SU-DHL-6 (cell line): ENCODE measurements around the gene SH3PXD2A.

Source experiments
- H2AFZ ChIP-seq: fragments of 200-600 bp; sonication (generic); 2 replicates; pipeline ENCODE4 v1.6.1; 2014; ENCODE audit warnings: low read depth, mild to moderate bottlenecking, moderate library complexity, mixed read lengths, antibody characterized with exemption, low read length; ENCODE audit not compliant: severe bottlenecking
- H3F3A ChIP-seq: fragments of 200-600 bp; shearing (Covaris generic); 2 replicates; pipeline ENCODE4 v1.6.0; 2016; ENCODE audit warnings: antibody characterized with exemption, mild to moderate bottlenecking; ENCODE audit not compliant: insufficient read depth
- H3K27ac ChIP-seq: fragments of 200-600 bp; sonication (generic); 2 replicates; pipeline ENCODE4 v1.5.1; 2016; ENCODE audit warnings: low read depth, mild to moderate bottlenecking, low read length, moderate library complexity, mixed read lengths
- H3K27me3 ChIP-seq: fragments of 200-600 bp; sonication (generic), shearing (Covaris generic); 2 replicates; pipeline ENCODE4 v1.6.0; 2014; ENCODE audit warnings: mild to moderate bottlenecking, low read length
- H3K36me3 ChIP-seq: fragments of 200-600 bp; sonication (generic); 2 replicates; pipeline ENCODE4 v1.6.1; 2014; ENCODE audit warnings: mild to moderate bottlenecking, low read length, mixed read lengths
- H3K4me2 ChIP-seq: fragments of 300-600, 200-600 bp; shearing (Covaris generic), sonication (generic); 2 replicates; pipeline ENCODE4 v1.6.0; 2014; ENCODE audit warnings: low read length, low read depth, mild to moderate bottlenecking; ENCODE audit not compliant: poor library complexity, severe bottlenecking
- H3K4me3 ChIP-seq: fragments of 200-600 bp; sonication (generic); 2 replicates; pipeline ENCODE4 v1.5.1; 2014; ENCODE audit warnings: antibody characterized with exemption, low read length, mild to moderate bottlenecking, mixed read lengths; ENCODE audit not compliant: insufficient read depth, poor library complexity, severe bottlenecking
- H3K79me2 ChIP-seq: fragments of 200-600 bp; sonication (generic); 2 replicates; pipeline ENCODE4 v1.6.1; 2014; ENCODE audit warnings: mild to moderate bottlenecking, low read length, moderate library complexity; ENCODE audit not compliant: insufficient read depth
- H3K9ac ChIP-seq: fragments of 200-600 bp; sonication (generic); 2 replicates; pipeline ENCODE4 v1.7.0; 2014; ENCODE audit warnings: mild to moderate bottlenecking, low read length
- H3K9me2 ChIP-seq: fragments of 200-600 bp; sonication (generic); replicated peaks from 2 replicates; pipeline ENCODE4 v1.6.1; 2014; ENCODE audit warnings: low read length; ENCODE audit not compliant: insufficient read depth
- H3K9me3 ChIP-seq: fragments of 200-600 bp; sonication (generic); 2 replicates; pipeline ENCODE4 v1.6.1; 2014; ENCODE audit warnings: low read length, mixed read lengths; ENCODE audit not compliant: insufficient read depth
- H4K20me1 ChIP-seq: fragments of 200-600 bp; sonication (generic); 2 replicates; pipeline ENCODE4 v1.6.1; 2014; ENCODE audit warnings: low read depth, mild to moderate bottlenecking, antibody characterized with exemption, low read length, moderate library complexity, mixed read lengths
- CTCF ChIP-seq: fragments of 200-600 bp; sonication (generic); IDR thresholded peaks from one replicate; pipeline ENCODE4 v1.5.1; 2017; ENCODE audit warnings: antibody characterized with exemption, mild to moderate bottlenecking, low read length, moderate library complexity; ENCODE audit not compliant: insufficient read depth, poor library complexity, severe bottlenecking
- EZH2phosphoT487 ChIP-seq: fragments of 200-600 bp; sonication (generic), shearing (Covaris generic); conservative IDR thresholded peaks from 2 replicates; pipeline ENCODE4 v1.6.1; 2018; ENCODE audit warnings: mild to moderate bottlenecking, antibody characterized with exemption, low read length, moderate library complexity, mixed read lengths

SH3PXD2A gene

GRCh38 chr10:103828587-103829197, 26.7 kb downstream of the SH3PXD2A start:
- no peak overlapping the region for H2AFZ ChIP-seq
- no peaks in the 10 kb centered on the region for H3K79me2 ChIP-seq
- no peaks in the 10 kb centered on the region for H3K27me3 ChIP-seq
- no peak overlapping the region for H3K4me2 ChIP-seq
- no peak overlapping the region for H3K27ac ChIP-seq
- no peaks in the 10 kb centered on the region for H4K20me1 ChIP-seq
- no peaks in the 10 kb centered on the region for H3F3A ChIP-seq
- TF ChIP-seq EZH2phosphoT487 = no peak
- no peak for TF ChIP-seq CTCF
- H3K9me2 ChIP-seq = no peaks in the 10 kb centered on the region
- H3K9me3 ChIP-seq = peaks cover 5% of the 10 kb centered on the region; the same call in 1 of the 2 replicates
- H3K4me3 ChIP-seq = no peak overlapping the region
- H3K9ac ChIP-seq = no peak overlapping the region
- H3K36me3 ChIP-seq = no peaks in the 10 kb centered on the region

- no peak overlapping the region for H3K9ac ChIP-seq
- no peaks in the 10 kb centered on the region for H3K79me2 ChIP-seq
- peaks cover 4% of the 10 kb centered on the region; the same call in 1 of the 2 replicates for H3K9me3 ChIP-seq
- no peak overlapping the region for H3K4me2 ChIP-seq
- H3K36me3 ChIP-seq = no peaks in the 10 kb centered on the region
- no peaks in the 10 kb centered on the region for H3K27me3 ChIP-seq
- no peaks in the 10 kb centered on the region for H3K9me2 ChIP-seq
- H2AFZ ChIP-seq = no peak overlapping the region
- TF ChIP-seq EZH2phosphoT487 = no peak
- TF ChIP-seq CTCF = no peak
- no peaks in the 10 kb centered on the region for H4K20me1 ChIP-seq
- H3K4me3 ChIP-seq = no peak overlapping the region
- H3F3A ChIP-seq = no peaks in the 10 kb centered on the region
- H3K27ac ChIP-seq = no peak overlapping the region
Observed at GRCh38 chr10:103828107-103828506, 27.3 kb downstream of the SH3PXD2A start.

GRCh38 chr10:103826885-103827284, 28.5 kb downstream of the SH3PXD2A start:
- no peaks in the 10 kb centered on the region for H3K79me2 ChIP-seq
- no peak overlapping the region for H2AFZ ChIP-seq
- H3K4me2 ChIP-seq = no peak overlapping the region
- no peaks in the 10 kb centered on the region for H3K36me3 ChIP-seq
- H3F3A ChIP-seq = no peaks in the 10 kb centered on the region
- no peaks in the 10 kb centered on the region for H3K27me3 ChIP-seq
- H4K20me1 ChIP-seq = no peaks in the 10 kb centered on the region
- TF ChIP-seq CTCF (no peak), EZH2phosphoT487 (no peak)
- no peaks in the 10 kb centered on the region for H3K9me2 ChIP-seq
- no peak overlapping the region for H3K4me3 ChIP-seq
- no peak overlapping the region for H3K27ac ChIP-seq
- H3K9ac ChIP-seq = no peak overlapping the region
- H3K9me3 ChIP-seq = no peaks in the 10 kb centered on the region
